GM19328 (cell line): ENCODE results near the gene NOS1.
A peak's percentile ranks its signal among the peaks of the same experiment; 100 is the strongest.
"Not testable (repeated sequence)": the region's sequence is repeated elsewhere in the genome, so short reads cannot be mapped to it uniquely, and the experiment has no call there.

Source experiments
- ATAC-seq: cut with Tn5 transposase; IDR thresholded peaks from one replicate; pipeline ENCODE4 v1.9.1; 2021; ENCODE audit warnings: mild to moderate bottlenecking, moderate library complexity; ENCODE audit not compliant: unreplicated experiment

The NOS1 gene

DNA sequence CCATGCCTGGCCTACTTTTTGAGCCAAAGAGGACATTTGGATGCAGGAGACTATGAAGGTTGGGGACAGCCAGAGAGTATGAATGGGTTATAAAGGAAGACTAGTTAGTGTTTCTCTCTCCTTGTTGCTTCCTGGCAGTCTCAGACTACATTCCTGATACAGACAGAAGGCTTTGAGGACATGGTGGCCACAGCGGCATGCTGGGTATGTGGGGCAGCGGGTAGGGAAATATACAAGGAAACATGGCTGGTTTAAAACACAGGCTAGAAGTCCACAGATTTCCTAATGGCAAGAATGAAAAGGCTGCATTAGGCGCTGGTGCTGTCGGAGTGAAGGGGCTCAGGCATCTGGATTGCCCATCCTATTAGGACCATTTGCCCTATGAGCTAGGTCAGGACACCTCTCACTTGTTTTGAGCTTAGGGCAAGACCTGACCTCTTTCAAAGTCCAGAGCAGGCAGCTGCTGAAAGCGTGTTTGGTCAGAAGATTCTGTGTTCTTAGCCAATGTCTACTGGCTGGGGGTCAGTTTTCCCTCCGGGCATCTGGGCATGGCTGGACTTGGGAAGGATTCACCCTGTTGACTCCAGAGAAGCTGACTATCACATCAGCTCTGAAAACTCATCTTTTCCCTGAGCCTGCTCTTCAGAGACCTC, 151.0 kb downstream of the NOS1 start:
- ATAC-seq = no peak

DNA sequence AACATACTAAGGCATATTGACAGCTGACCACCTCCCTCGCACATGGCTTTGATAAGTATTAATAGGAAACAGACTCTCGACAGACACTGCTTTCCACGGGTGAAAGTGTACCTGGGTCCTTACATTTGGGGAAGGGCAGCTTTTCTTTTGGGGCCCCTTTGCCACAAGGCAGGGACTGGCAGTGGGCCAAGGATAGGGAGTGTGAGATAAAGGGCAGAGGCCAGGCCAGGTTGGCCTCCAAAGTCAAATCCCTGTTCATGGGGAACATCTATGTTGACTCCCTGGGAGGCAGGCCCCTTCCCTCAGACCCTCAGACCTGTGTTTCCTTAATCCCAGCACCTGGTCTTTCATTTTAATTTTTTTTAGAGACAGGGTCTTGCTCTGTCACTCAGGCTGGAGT, 151.8 kb downstream of the NOS1 start:
- no peak for ATAC-seq

DNA sequence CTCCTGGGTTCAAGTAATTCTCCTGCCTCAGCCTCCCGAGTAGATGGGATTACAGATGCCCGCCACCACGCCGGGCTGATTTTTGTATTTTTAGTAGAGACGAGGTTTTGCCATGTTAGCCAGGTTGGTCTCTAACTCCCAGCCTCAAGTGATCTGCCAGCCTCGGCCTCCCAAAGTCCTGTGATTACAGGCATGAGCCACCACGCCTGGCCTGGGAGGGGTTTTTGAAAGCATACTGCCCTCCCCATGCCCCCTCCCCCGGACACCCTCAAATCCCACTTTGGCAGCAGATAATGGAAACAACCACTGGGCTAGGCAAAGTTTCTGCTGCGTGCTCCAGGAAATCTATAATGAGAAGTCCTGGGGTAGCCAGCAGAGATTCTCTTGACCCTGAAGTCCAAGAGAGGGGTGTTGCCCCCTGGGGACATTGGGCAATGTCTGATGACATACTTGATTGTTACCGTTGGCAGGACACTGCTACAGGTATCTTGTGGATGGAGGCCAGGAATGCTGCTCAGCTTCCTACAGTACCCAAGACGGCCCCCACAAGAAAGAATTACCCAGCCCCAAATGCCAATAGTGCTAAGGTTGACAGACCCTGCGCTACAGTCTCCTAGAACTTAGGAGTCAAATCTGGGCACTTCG, 152.5 kb downstream of the NOS1 start:
- no peak for ATAC-seq

DNA sequence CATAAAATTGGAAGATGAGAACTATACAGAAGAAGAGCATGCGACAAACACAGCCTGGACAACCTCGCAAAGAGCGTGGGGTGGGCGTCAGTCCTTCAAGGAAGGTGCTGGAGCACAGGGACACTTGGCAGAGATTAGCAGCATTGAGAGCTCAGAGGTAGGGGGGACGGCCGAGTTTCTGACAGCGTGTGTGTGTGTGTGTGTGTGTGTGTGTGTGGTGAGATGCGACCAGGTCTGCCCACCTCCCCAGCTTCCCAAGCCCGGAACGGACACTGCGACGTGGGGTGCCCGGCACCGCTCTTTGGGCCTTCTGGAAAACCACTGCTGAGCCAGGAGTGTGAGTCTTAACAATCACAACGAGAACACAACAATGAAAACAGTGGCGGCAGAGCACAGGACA, 153.2 kb downstream of the NOS1 start:
- ATAC-seq = no peak

DNA sequence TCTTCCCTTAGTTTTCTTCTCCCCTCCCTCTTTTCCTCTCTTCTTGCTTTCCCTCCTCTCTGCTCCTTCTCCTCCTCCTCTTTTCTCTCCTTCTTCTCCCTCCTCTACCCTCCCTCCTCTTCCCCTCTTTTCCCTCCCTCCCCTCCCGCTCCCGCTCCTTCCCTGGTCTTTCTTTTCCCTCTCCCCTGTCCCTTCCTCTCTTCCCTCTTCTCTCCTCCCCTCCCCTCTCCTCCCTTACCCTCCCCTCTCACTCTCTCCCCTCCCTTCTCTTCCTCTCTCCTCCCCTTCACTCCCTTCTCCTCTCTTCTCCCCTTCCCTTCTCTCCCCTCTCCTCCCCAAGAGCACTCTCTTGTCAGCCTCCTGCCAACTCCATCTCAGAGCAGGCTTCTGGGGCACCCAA, 153.8 kb downstream of the NOS1 start:
- ATAC-seq = no peak

DNA sequence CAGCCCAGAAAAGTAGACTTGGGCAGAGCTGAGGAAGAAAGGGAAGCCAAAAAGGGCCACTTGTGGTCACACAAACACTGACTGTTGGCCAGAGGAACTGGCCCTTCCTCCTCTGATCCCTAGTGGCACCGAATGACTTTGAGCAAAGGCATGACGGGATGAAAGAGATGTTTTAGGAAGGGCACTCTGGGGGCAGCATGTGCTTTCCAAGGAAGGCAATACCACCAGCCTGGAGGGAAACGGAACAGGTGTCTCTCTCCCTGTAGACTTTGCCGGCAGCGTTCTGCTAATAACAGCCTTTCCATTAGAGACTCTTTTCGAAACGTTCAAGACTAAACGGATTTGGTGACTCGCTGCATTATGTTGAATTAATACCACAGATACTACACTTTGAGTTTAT, 158.9 kb downstream of the NOS1 start:
- no peak for ATAC-seq

DNA sequence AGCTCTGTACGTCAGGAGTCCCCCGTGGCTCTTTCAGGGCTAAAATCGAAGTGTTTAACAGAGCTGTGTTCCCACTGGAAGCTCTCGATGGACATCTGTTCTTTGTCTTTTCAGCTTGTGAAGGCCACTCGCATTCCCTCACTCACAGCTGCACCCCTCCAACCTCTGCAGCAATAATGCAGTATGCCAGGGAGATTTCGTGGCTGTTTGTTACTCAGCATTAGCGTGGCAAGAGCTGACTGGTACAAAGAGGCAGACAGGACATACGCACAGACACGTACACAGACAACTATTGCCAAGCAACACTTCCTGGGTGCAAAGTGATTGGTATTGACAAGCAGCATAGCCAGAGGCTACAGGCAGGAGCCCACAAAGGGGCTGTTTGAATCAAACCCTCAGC, 159.4 kb downstream of the NOS1 start:
- no peak for ATAC-seq

DNA sequence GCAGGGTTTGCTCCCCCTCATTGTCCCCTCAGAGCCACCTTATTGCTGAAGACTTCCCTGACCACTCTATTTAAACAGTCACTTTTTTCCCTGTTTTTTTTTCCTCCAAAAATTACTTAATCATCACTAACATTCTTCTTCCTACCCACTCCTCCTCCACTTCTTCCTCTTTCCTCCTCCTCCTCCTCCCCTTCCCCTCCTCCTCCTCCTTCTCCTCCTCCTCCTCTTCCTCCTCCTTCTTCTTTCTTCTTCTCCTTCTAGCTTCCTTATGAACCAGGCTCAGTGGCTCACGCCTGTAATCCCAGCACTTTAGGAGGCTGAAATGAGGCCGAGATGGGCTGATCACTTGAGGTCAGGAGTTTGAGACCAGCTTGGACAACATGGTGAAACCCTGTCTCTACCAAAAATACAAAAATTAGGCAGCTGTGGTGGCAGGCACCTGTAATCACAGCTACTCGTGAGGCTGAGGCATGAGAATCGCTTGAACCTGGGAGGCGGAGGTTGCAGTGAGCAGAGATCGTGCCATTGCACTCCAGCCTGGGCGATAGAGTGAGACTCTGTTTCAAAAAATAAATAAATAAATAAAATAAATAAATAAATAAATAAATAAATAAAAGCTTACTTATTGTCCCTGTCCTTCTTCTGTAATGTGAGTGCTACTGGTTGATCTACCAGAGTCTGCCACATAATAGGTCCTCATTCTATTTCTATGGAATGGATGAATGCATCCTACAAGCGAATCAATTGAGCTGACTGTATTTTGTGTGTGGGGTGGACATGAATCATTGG, 161.3 kb downstream of the NOS1 start:
- ATAC-seq = not testable (repeated sequence)

DNA sequence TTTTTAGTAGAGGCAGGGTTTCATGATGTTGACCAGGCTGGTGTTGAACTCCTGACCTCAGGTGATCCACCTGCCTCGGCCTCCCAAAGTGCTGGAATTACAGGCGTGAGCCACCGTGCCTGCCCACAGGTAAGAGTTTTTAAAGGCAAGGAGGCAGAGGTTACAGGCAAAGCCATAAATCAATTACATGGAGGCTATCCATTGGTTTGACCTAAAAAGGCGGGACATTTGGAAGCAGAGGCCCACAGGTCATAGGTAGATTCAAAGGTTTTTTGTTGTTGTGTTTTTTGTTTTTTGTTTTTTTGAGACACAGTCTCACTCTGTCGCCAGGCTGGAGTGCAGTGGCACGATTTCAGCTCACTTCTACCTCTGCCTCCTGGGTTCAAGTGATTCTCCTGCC, 165.1 kb downstream of the NOS1 start:
- ATAC-seq = not testable (repeated sequence)

DNA sequence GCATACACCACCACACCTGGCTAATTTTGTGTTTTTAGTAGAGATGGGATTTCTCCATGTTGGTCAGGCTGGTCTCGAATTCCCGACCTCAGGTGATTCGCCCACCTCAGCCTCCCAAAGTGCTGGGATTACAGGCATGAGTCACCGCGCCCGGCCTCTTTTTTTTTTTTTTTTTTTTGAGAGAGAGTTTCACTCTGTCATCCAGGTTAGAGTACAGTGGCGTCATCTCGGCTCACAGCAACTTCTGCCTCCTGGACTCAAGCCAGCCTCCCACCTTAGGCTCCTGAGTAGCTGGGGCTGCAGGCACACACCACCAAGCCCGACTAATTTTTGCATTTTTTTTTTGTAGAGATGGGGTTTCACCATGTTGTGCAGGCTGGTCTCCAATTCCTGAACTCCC, 166.4 kb downstream of the NOS1 start:
- ATAC-seq = not testable (repeated sequence)

DNA sequence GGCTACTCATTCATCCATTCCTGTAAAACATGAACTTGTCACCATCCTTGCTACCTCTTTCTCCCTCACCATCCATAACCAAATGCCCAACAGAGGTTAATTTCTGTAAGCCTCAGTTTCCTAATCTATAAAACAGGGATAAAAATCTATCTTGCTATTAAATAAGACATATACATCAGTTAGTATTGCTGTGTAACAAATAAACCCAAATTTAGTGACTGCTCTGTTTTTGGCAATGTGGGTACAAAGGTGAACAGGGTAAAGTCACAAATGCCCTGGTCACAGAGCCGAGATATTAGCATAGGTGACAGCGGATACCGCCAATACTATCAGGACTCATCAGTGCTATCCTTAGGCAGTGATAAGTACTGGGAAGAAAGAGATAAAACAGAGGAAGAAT, 167.5 kb downstream of the NOS1 start:
- no peak for ATAC-seq

DNA sequence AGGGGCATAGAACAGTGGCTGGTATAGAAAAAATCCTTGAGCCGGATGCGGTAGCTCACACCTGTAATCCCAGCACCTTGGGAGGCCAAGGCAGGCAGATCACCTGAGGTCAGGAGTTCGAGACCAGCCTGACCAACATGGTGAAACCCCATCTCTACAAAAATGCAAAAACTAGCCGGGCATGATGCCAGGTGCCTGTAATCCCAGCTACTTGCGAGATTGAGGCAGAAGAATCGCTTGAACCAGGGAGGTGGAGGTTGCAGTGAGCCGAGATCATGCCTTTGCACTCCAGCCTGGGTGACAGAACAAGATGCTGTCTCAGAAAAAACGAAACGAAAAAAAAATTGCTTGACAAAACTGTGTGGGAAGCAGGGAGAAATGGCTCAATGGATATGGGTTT, 168.8 kb downstream of the NOS1 start:
- not testable (repeated sequence) for ATAC-seq

DNA sequence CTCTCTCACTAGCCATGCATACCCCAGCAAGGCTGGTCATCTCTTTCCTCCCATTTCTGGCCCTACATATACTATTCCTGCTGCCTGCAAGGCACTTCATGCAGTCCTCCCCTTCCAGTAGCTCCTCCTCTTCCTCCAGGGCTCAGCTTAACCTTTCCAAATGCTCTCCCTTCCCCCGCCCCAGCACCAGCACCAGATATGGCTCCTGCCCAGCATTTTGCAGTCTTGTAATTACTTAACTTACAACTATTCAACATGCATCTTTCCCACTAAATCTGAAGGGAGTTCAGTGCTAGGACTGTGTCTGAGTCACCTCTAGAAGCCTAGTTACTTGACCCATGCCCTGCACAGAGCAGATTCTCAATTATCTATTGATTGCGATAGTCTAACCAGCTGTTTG, 169.4 kb downstream of the NOS1 start:
- no peak for ATAC-seq

DNA sequence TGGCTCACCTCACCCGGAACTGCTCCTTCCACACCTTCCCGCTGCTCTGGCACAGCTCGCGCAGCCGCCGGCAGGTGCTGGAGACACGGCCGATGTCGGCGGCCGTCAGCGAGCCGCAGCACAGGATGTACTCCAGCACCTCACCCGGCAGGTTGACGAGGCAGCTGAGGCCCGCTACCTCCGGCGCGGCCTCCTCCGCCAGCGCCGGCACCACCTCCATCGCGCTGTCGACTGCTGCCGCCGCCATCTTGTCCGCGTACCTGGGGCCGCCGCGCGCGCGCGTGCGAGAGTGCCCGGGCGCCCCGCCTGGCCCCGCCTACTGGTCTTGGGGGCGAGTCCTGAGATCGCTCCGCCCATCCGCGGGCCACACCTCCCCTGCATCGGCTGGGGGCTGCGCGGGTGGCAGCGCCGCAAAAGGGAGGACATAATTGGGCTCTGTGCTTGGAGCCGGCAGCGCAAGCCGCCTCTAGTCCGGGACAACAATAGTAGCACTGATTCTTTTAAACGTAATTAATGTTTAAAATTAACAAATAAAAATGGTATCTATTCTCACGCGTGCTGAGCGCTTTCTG, 171.1 kb downstream of the NOS1 start, which contains the start of gene FBXO21:
FBXO21 (minus strand) TSS at position 261 of the 572 bp plus-strand sequence; CDS start at position 247, 14 bp downstream.
- ATAC-seq = peak; percentile 84

DNA sequence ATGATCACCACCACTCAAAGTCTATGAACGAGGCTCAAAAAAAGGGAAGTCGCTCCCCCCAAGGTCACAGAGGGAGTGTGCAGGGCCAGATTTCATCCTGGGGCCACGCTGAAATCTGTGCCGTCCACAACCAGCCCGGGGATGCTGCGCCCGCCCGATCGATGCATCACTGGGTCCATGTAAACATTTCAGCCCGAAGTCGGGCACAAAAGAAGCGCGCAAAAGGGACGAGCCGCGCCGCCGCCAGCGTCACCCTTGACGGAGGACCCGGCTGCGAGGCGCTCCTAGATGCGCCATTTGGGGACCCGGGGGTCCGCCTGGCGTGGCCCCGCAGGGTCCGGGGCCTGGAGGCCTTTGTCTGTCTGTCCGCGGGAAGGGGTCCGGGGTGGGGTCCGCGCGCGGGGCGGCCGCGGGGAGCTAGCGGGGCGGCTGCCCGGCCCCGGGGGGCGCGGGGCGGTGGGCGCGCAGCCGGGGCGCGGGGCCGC, 171.7 kb downstream of the NOS1 start:
- ATAC-seq = peak; percentile 36

DNA sequence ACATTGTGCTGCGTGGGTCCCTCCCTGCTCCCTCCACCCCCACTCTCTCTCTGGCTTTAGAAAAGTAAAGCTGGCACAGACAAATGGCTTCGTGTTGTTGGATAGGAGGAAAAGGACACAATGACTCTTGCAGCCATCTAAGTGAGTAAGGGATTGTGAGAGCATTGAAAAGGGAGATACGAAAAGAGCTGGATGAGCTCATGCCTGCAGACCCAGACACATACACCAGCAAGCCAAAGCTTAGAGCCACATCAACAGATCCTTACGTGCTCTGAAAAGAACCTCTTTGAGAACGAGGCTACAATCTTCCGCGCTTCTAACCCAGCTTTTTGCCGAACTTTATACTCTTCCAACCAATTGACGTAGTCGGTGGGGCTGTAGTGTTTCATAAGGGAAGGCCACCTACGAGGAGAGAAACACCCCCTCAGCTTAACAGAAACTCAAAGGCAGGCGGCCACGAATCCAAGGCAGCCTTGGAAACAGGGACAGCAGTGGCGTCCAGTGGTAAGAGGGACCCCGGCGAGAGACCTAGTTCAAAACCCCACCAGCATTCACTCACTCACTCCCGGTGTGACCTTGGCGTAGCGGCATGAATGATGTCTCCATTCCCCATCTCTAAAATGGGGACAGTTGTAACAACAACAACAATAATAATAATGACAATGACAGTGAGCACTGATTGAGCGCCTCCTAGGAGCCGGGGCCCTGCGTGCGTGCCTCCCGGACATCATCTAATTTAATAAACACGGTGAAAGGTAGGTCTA, 172.3 kb downstream of the NOS1 start:
- ATAC-seq = no peak

DNA sequence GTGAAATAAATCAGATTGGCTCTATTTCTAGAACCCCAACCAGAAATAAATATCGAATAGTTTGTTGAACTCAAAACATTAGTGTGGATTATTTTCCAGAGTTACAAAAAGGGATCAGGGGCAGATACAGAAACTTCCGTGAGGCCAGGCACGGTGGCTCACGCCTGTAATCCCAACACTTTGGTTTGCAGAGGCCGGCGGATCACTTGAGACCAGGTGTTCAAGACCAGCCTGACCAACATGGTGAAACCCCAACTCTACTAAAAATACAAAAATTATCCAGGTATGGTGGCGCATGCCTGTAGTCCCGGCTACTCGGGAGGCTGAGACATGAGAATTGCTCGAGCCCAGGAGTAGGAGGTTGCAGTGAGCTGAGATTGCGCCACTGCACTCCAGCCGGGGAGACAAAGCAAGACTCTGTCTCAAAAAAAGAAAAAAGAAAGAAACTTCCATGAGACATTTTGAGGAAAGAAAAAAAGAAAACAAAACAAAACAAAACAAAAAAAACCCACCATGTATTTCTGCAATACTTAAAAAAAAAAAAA, 173.2 kb downstream of the NOS1 start:
- ATAC-seq = no peak

DNA sequence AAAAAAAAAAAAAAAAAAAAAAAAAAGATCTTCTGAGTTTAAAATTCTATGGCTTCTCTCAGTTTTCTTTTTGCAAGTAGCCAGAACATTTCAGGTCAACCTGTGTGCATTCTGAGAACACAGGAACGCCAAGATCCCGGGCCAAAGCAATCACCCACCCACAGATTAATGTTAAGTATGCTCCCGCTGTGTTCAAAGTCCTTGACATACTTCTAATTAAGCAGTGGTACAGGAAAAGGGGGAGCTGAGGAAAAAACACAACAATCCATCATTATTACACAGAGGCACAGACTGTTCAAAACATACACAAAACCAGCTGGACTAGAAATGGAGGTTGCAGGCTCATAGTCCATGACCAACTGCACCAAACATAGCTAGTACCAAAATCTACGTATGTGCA, 174.0 kb downstream of the NOS1 start:
- ATAC-seq = no peak

DNA sequence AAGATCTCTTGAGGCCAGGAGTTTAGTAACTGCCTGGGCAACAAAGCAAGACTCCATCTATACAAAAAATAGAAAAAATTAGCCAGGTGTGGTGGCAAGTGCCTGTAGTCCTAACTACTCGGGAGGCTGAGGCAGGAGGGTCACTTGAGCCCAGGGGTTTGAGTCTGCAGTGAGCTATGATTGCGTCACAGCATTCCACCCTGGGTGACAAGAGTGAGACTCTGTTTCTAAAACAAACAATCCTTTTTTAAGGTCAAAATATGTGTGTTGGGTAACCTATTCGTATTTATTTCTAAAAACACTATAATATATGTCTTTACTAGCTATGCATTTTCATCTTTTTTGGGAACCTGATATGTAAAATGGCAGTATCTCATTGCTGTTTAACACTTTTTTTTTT, 178.6 kb downstream of the NOS1 start:
- ATAC-seq = no peak

DNA sequence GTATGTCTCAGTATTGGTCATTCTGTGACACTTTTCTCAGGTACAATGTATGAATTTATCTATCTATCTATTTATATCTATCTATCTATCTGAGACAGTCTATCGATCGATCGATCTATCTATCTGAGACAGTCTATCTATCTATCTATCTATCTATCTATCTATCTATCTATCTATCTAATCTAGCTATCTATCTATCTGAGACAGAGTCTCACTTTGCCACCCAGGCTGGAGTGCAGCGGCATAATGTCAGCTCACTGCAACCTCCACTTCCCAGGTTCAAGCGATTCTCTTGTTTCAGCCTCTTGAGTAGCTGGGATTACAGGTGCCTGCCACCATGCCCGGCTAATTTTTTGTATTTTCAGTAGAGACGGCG, 180.0 kb downstream of the NOS1 start:
- ATAC-seq = not testable (repeated sequence)
